SH-SY5Y (cell line): ENCODE measurements around the gene MEIKIN.

Experiments
- GATA2 ChIP-seq: IDR thresholded peaks from 2 replicates; pipeline ENCODE4 v1.6.1; 2011; ENCODE audit warnings: mild to moderate bottlenecking, low read depth, low read length
- GATA3 ChIP-seq: IDR thresholded peaks from 2 replicates; pipeline ENCODE4 v1.6.1; 2011; ENCODE audit warnings: low read depth, mild to moderate bottlenecking, low read length, moderate library complexity

GRCh38 chr5:131810510-131811249 is 134.8 kb downstream of the MEIKIN start:
- TF ChIP-seq GATA2 = no peak
- TF ChIP-seq GATA3 = no peak
